H1 (cell line): ENCODE measurements around the gene MEIOB. TPM values are rescaled to one million over a fixed set of nuclear protein-coding genes. Genes with fewer than 3 reads are reported as not detected.

Experiments
- CHD2 ChIP-seq: IDR thresholded peaks from 2 replicates; pipeline ENCODE4 v1.6.1; 2012; ENCODE audit warnings: low read length, improper control_type of control experiment
- CTBP2 ChIP-seq: IDR thresholded peaks from 2 replicates; pipeline ENCODE4 v1.7.0; 2011; ENCODE audit warnings: borderline replicate concordance, mild to moderate bottlenecking, moderate library complexity, mixed read lengths, low read length; ENCODE audit not compliant: insufficient read depth, insufficient read length
- E2F6 ChIP-seq: IDR thresholded peaks from 2 replicates; pipeline ENCODE4 v1.6.1; 2012; ENCODE audit warnings: inconsistent platforms
- EGR1 ChIP-seq: IDR thresholded peaks from 2 replicates; pipeline ENCODE4 v1.6.1; 2011; ENCODE audit warnings: low read depth, low read length, borderline replicate concordance
- PHF8 ChIP-seq: fragments of 200-600 bp; sonication (generic); conservative IDR thresholded peaks from 2 replicates; pipeline ENCODE4 v1.7.1; 2012; ENCODE audit warnings: low read depth, mild to moderate bottlenecking, inconsistent platforms, low read length, moderate library complexity
- RBBP5 ChIP-seq: IDR thresholded peaks from 2 replicates; pipeline ENCODE4 v1.7.1; 2012; ENCODE audit warnings: low read depth, mild to moderate bottlenecking, inconsistent platforms, low read length, moderate library complexity, borderline replicate concordance
- SUZ12 ChIP-seq: fragments of 200-600 bp; sonication (generic); IDR thresholded peaks from 2 replicates; pipeline ENCODE4 v1.6.1; 2012; ENCODE audit warnings: mild to moderate bottlenecking, inconsistent platforms, low read length, moderate library complexity, mixed read lengths
- TAF7 ChIP-seq: optimal IDR thresholded peaks from 2 replicates; pipeline ENCODE3; 2011; ENCODE audit warnings: low read depth, mild to moderate bottlenecking, inconsistent platforms, low read length, moderate library complexity, borderline replicate concordance
- polyA plus RNA-seq, 7 experiments: library from polyadenylated mRNA; depleted of rRNA in 3 of 7; stranded (reverse) in 5 of 7; unstranded in 2 of 7; fragments of >200 nt in 5 of 7; fragments of 200-250 nt in 2 of 7; gene quantifications; 1 replicate in 5 of 7; 2 replicates in 1 of 7; 4 replicates in 1 of 7; pipeline versions ENCODE4 v1.2.1 to v1.2.3, GENCODE V29; 2011 to 2013; ENCODE audit warnings: missing spikeins in 2 of 7, mixed read lengths in 2 of 7
- total RNA-seq: library from RNA; stranded (reverse); fragmentation: NEBNext Ultra II Directional; extraction: Animal tissue kit (Norgen Biotek cat#: 25700); gene quantifications from 2 replicates; pipeline ENCODE4 v1.2.1, GENCODE V29; 2021

Gene MEIOB
- total and polyA plus RNA-seq, 2 of the 8 experiments (the other 6 are each of a cell fraction or from before 2014, with no cell fraction given): 0.63 to 1.1 TPM

- TF ChIP-seq EGR1: no peak
- TF ChIP-seq E2F6: no peak
- no peak for TF ChIP-seq CHD2
- TF ChIP-seq TAF7: no peak
- TF ChIP-seq SUZ12: no peak
- TF ChIP-seq RBBP5: no peak
- TF ChIP-seq PHF8: no peak
- no peak for TF ChIP-seq CTBP2
Observed at GRCh38 chr16:1877089-1877488, 5.1 kb upstream of the MEIOB start (continued).
